IgD-negative memory B cell (primary cell): ENCODE data around the gene COL25A1. TPM values are rescaled to one million over a fixed set of nuclear protein-coding genes. Genes with fewer than 3 reads are reported as not detected.
A peak's percentile ranks its signal among the peaks of the same experiment; 100 is the strongest.

Source experiments
- H3K27ac Mint-ChIP-seq, 3 donors: one replicate each; pipeline ENCODE4 v1.8.0; 2020 to 2022; ENCODE audit warnings: mild to moderate bottlenecking in 3 of 3, mixed read lengths in 3 of 3, moderate library complexity in 1 of 3
- H3K27me3 Mint-ChIP-seq: one replicate; pipeline ENCODE4 v1.8.0; 2021; ENCODE audit warnings: mixed read lengths
- H3K36me3 Mint-ChIP-seq: one replicate; pipeline ENCODE4 v1.8.0; 2020; ENCODE audit warnings: mild to moderate bottlenecking, mixed read lengths
- H3K4me1 Mint-ChIP-seq, 3 donors: one replicate each; pipeline ENCODE4 v1.8.0; 2020 to 2022; ENCODE audit warnings: mixed read lengths in 3 of 3, mild to moderate bottlenecking in 1 of 3
- H3K4me3 Mint-ChIP-seq, 4 donors: one replicate each; pipeline ENCODE4 v1.8.0; 2020 to 2022; ENCODE audit warnings: mild to moderate bottlenecking in 4 of 4, mixed read lengths in 4 of 4, moderate library complexity in 3 of 4
- H3K9me3 Mint-ChIP-seq, 3 donors: one replicate each; pipeline ENCODE4 v1.8.0; 2020 to 2021; ENCODE audit warnings: mixed read lengths in 3 of 3, mild to moderate bottlenecking in 1 of 3
- polyA plus RNA-seq: library from polyadenylated mRNA; unstranded; fragments of 300-500 nt; fragmentation: Illumina TruSeq; gene quantifications from one replicate; pipeline ENCODE4 v1.2.3, GENCODE V29; 2021

COL25A1 gene
- polyA plus RNA-seq, 1 donor from 2014 or later, result not detected

GRCh38 chr4:108796173-108796572 lies 506.3 kb downstream of the COL25A1 start:
- no peaks in the 10 kb centered on the region for H3K4me1 Mint-ChIP-seq
- H3K4me3 Mint-ChIP-seq, result no peak overlapping the region
- no peak overlapping the region for H3K27ac Mint-ChIP-seq
- no peaks in the 10 kb centered on the region for H3K9me3 Mint-ChIP-seq
- H3K36me3 Mint-ChIP-seq, result no peaks in the 10 kb centered on the region
- no peaks in the 10 kb centered on the region for H3K27me3 Mint-ChIP-seq

- Mint-ChIP-seq H3K9me3 (no peaks in the 10 kb centered on the region), H3K27ac (no peak overlapping the region), H3K4me1 (no peaks in the 10 kb centered on the region), H3K27me3 (no peaks in the 10 kb centered on the region), H3K4me3 (no peak overlapping the region), H3K36me3 (no peaks in the 10 kb centered on the region)
Measured at GRCh38 chr4:108795733-108796132, 506.7 kb downstream of the COL25A1 start.

- H3K27ac Mint-ChIP-seq, result no peak overlapping the region
- no peaks in the 10 kb centered on the region for H3K9me3 Mint-ChIP-seq
- H3K36me3 Mint-ChIP-seq, result no peaks in the 10 kb centered on the region
- no peaks in the 10 kb centered on the region for H3K4me1 Mint-ChIP-seq
- no peak overlapping the region for H3K4me3 Mint-ChIP-seq
- H3K27me3 Mint-ChIP-seq, result no peaks in the 10 kb centered on the region
Measured at GRCh38 chr4:108794136-108794535, 508.3 kb downstream of the COL25A1 start.

- Mint-ChIP-seq H3K27ac (no peak overlapping the region), H3K27me3 (no peaks in the 10 kb centered on the region)
Measured at GRCh38 chr4:108793415-108793814, 509.0 kb downstream of the COL25A1 start.

GRCh38 chr4:108788731-108789130 lies 513.7 kb downstream of the COL25A1 start:
- Mint-ChIP-seq H3K27me3 (no peaks in the 10 kb centered on the region), H3K9me3 (no peaks in the 10 kb centered on the region), H3K27ac (no peak overlapping the region), H3K4me1 (no peaks in the 10 kb centered on the region), H3K36me3 (no peaks in the 10 kb centered on the region), H3K4me3 (peak overlapping the region in 1 of 4 donors; percentile 28)

More at GRCh38 chr4:108793415-108793814, 509.0 kb downstream of the COL25A1 start:
- H3K9me3 Mint-ChIP-seq, result no peaks in the 10 kb centered on the region
- no peaks in the 10 kb centered on the region for H3K36me3 Mint-ChIP-seq
- no peak overlapping the region for H3K4me3 Mint-ChIP-seq
- H3K4me1 Mint-ChIP-seq, result no peaks in the 10 kb centered on the region

- Mint-ChIP-seq H3K27me3 (no peaks in the 10 kb centered on the region), H3K9me3 (no peaks in the 10 kb centered on the region), H3K4me1 (no peaks in the 10 kb centered on the region), H3K36me3 (no peaks in the 10 kb centered on the region), H3K4me3 (no peak overlapping the region), H3K27ac (no peak overlapping the region)
Measured at GRCh38 chr4:108787724-108788123, 514.7 kb downstream of the COL25A1 start.

GRCh38 chr4:108787106-108787505 lies 515.4 kb downstream of the COL25A1 start:
- H3K36me3 Mint-ChIP-seq, result no peaks in the 10 kb centered on the region
- H3K9me3 Mint-ChIP-seq, result no peaks in the 10 kb centered on the region
- no peaks in the 10 kb centered on the region for H3K27me3 Mint-ChIP-seq
- no peaks in the 10 kb centered on the region for H3K4me1 Mint-ChIP-seq
- no peak overlapping the region for H3K4me3 Mint-ChIP-seq
- H3K27ac Mint-ChIP-seq, result peak overlapping the region in 1 of 3 donors; percentile 9

- Mint-ChIP-seq H3K27ac (no peak overlapping the region), H3K9me3 (no peaks in the 10 kb centered on the region), H3K27me3 (no peaks in the 10 kb centered on the region), H3K36me3 (no peaks in the 10 kb centered on the region), H3K4me1 (no peaks in the 10 kb centered on the region), H3K4me3 (peak overlapping the region in 2 of 4 donors; percentile 33 to 41)
Measured at GRCh38 chr4:108786351-108786750, 516.1 kb downstream of the COL25A1 start.

- H3K9me3 Mint-ChIP-seq, result no peaks in the 10 kb centered on the region
- no peak overlapping the region for H3K4me3 Mint-ChIP-seq
- H3K27ac Mint-ChIP-seq, result no peak overlapping the region
- H3K4me1 Mint-ChIP-seq, result no peaks in the 10 kb centered on the region
- H3K36me3 Mint-ChIP-seq, result no peaks in the 10 kb centered on the region
- peaks cover 2% of the 10 kb centered on the region for H3K27me3 Mint-ChIP-seq
Measured at GRCh38 chr4:108783665-108784463, 518.6 kb downstream of the COL25A1 start.

- no peaks in the 10 kb centered on the region for H3K4me1 Mint-ChIP-seq
- no peaks in the 10 kb centered on the region for H3K36me3 Mint-ChIP-seq
- H3K27ac Mint-ChIP-seq, result no peak overlapping the region
- no peak overlapping the region for H3K4me3 Mint-ChIP-seq
- peaks cover 0 to 2% (median 0%) of the 10 kb centered on the region in 3 donors for H3K9me3 Mint-ChIP-seq
- peaks cover 4% of the 10 kb centered on the region for H3K27me3 Mint-ChIP-seq
Measured at GRCh38 chr4:108779958-108780357, 522.5 kb downstream of the COL25A1 start.

- no peaks in the 10 kb centered on the region for H3K4me1 Mint-ChIP-seq
- H3K27me3 Mint-ChIP-seq, result peaks cover 4% of the 10 kb centered on the region
- H3K9me3 Mint-ChIP-seq, result peaks cover 0 to 2% (median 0%) of the 10 kb centered on the region in 3 donors
- H3K27ac Mint-ChIP-seq, result no peak overlapping the region
- no peak overlapping the region for H3K4me3 Mint-ChIP-seq
- H3K36me3 Mint-ChIP-seq, result no peaks in the 10 kb centered on the region
Measured at GRCh38 chr4:108777388-108777787, 525.1 kb downstream of the COL25A1 start.

GRCh38 chr4:108775921-108776320 lies 526.5 kb downstream of the COL25A1 start:
- H3K27me3 Mint-ChIP-seq, result peaks cover 4% of the 10 kb centered on the region
- H3K9me3 Mint-ChIP-seq, result peaks cover 0 to 2% (median 0%) of the 10 kb centered on the region in 3 donors
- no peak overlapping the region for H3K4me3 Mint-ChIP-seq
- H3K4me1 Mint-ChIP-seq, result no peaks in the 10 kb centered on the region
- H3K27ac Mint-ChIP-seq, result no peak overlapping the region
- H3K36me3 Mint-ChIP-seq, result no peaks in the 10 kb centered on the region

GRCh38 chr4:108774809-108775530 lies 527.5 kb downstream of the COL25A1 start:
- Mint-ChIP-seq H3K36me3 (no peaks in the 10 kb centered on the region), H3K9me3 (peaks cover 0 to 2% (median 0%) of the 10 kb centered on the region in 3 donors), H3K27me3 (peaks cover 4% of the 10 kb centered on the region), H3K4me1 (no peaks in the 10 kb centered on the region), H3K27ac (no peak overlapping the region), H3K4me3 (no peak overlapping the region)

GRCh38 chr4:108772402-108772801 lies 530.1 kb downstream of the COL25A1 start:
- peaks cover 3% of the 10 kb centered on the region for H3K27me3 Mint-ChIP-seq

GRCh38 chr4:108766058-108766457 lies 536.4 kb downstream of the COL25A1 start:
- no peak overlapping the region for H3K4me3 Mint-ChIP-seq
- H3K27ac Mint-ChIP-seq, result no peak overlapping the region
- H3K4me1 Mint-ChIP-seq, result peaks cover 3 to 10% (median 6%) of the 10 kb centered on the region in 3 donors
- H3K27me3 Mint-ChIP-seq, result peaks cover 32% of the 10 kb centered on the region
- peaks cover 0 to 5% (median 4%) of the 10 kb centered on the region in 3 donors for H3K9me3 Mint-ChIP-seq
- no peaks in the 10 kb centered on the region for H3K36me3 Mint-ChIP-seq

More at GRCh38 chr4:108772402-108772801, 530.1 kb downstream of the COL25A1 start:
- H3K9me3 Mint-ChIP-seq, result peaks cover 0 to 2% (median 0%) of the 10 kb centered on the region in 3 donors
- H3K36me3 Mint-ChIP-seq, result no peaks in the 10 kb centered on the region
- no peaks in the 10 kb centered on the region for H3K4me1 Mint-ChIP-seq
- H3K4me3 Mint-ChIP-seq, result peak overlapping the region in 1 of 4 donors; percentile 31
- H3K27ac Mint-ChIP-seq, result no peak overlapping the region
